ENCODE measurements around the gene RNASE13. TPM values are rescaled to one million over a fixed set of nuclear protein-coding genes. Genes with fewer than 3 reads are reported as not detected.

RNASE13 gene
- total RNA-seq, 1 experiment from 2014 or later: not detected

DNA sequence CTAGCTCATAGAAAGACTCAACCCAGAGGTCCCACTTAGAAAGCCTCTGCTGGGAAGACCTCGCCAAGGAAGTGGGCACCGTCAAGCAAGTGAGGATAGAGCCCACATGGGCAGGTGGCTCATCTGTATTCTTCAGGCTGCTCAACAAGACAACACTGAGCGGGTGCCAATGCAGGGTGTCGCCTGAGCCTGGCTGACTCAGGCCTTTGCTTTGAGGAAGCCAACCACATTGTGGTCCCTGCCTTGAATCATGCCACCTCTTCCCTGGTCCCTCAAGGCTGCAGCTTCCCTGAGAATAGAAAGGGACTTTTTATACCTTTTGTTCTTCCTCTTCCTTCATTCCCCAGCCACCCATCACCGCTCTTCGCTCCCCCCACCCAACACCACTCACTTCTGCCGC, 2.1 kb upstream of the RNASE13 start:
- Histone ChIP-seq H3K36me3 (ENCODE audit: low read depth) (no peaks in the 10 kb centered on the region), H3K9me2 (ENCODE audit: insufficient read depth) (no peaks in the 10 kb centered on the region), H3K79me2 (ENCODE audit: low read depth) (no peaks in the 10 kb centered on the region), H3K4me1 (replicated peaks; ENCODE audit: insufficient read depth) (no peaks in the 10 kb centered on the region), H3K27me3 (ENCODE audit: insufficient read depth, low read depth) (no peaks in the 10 kb centered on the region; the same call in 1 of the 2 replicates), H2AFZ (no peak overlapping the region), H3F3A (ENCODE audit: insufficient read depth, low read depth) (no peaks in the 10 kb centered on the region), H3K4me3 (no peak overlapping the region), H3K4me2 (no peak overlapping the region), H4K20me1 (ENCODE audit: insufficient read depth) (no peaks in the 10 kb centered on the region), H3K27ac (no peak overlapping the region), H3K9me3 (ENCODE audit: insufficient read depth, low read depth) (no peaks in the 10 kb centered on the region)
- BruUV-seq (replicated peaks): no TSS peak
- POLR2A ChIA-PET (ENCODE audit: unreplicated experiment): interaction anchor here (0.5 kb wide), 1 partner anchor 62 kb away, joined by 8 read pairs; no protein-coding TSS in a partner anchor
- intact Hi-C loops (cut with micrococcal nuclease; ENCODE audit: unreplicated experiment): no loop called here
- peak; percentile 22 to 61 for DNase-seq
- CTCF ChIA-PET: interaction anchor here (1.3 kb wide), 1 partner anchor 22 kb away, joined by 4 read pairs; no protein-coding TSS in a partner anchor
- TF ChIP-seq CTCF (conservative IDR thresholded peaks at IDR 0.05) (no peak), EZH2 (IDR thresholded peaks at IDR 0.05; ENCODE audit: low read depth) (no peak)

- CTCF ChIA-PET: no interaction called here
These were observed 1.4 kb downstream of the RNASE13 start for GRCh38 chr14:21033133-21033698.

DNA sequence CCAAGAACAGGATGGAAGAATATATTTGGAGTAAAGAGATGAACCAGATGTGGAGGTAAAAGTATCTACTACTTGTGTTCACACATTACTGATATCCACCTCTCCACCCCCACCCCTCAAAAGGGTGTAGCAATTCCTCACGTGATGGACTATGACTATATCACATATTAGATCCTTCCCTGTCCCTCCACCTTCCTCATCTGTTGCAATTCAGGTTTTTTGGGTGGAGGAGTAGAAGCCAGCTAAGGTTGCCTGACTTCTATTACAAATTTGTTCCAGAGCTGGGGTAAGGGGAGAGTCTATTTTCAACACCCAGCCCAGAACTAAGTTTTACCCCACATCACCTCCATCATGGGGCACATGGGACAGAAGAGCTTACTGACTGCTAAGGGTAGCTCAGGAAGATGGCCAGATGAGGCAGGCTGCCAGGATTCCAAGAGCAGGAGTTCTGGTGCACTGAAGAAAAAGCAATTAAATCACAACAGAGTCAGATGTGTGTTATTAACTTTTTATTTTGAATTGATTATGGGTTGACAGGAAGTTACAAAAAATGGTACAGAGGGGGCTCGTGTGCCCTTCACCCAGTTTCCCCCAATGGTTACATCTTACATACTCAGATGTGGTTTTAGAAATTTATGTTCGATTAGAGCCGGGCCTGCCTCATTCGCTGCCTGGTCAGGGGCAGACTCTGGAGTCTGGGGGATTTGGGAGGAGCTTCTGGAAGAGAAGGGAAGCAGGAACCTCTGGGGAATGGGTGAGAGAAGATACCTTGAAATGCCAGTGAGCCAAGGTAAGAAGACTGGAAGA, 2.1 kb downstream of the RNASE13 start:
- intact Hi-C loops (cut with micrococcal nuclease; ENCODE audit: unreplicated experiment): no loop called here
- Histone ChIP-seq H3F3A (ENCODE audit: insufficient read depth, low read depth) (no peaks in the 10 kb centered on the region), H2AFZ (no peak overlapping the region), H3K4me3 (no peak overlapping the region), H3K4me2 (no peak overlapping the region), H3K27me3 (ENCODE audit: insufficient read depth, low read depth) (no peaks in the 10 kb centered on the region; the same call in 1 of the 2 replicates), H3K79me2 (ENCODE audit: low read depth) (no peaks in the 10 kb centered on the region), H4K20me1 (ENCODE audit: insufficient read depth) (no peaks in the 10 kb centered on the region), H3K4me1 (replicated peaks; ENCODE audit: insufficient read depth) (no peaks in the 10 kb centered on the region), H3K9me3 (ENCODE audit: insufficient read depth, low read depth) (no peaks in the 10 kb centered on the region), H3K27ac (no peak overlapping the region), H3K9me2 (ENCODE audit: insufficient read depth) (no peaks in the 10 kb centered on the region), H3K36me3 (ENCODE audit: low read depth) (no peaks in the 10 kb centered on the region)
- no TSS peak for BruUV-seq (replicated peaks)
- no peak for TF ChIP-seq EZH2 (IDR thresholded peaks at IDR 0.05; ENCODE audit: low read depth)
- no peak for TF ChIP-seq CTCF (conservative IDR thresholded peaks at IDR 0.05)
- ChIA-PET POLR2A (ENCODE audit: unreplicated experiment) (interaction anchor here (0.6 kb wide), 1 partner anchor 18 kb away, joined by 6 read pairs; no protein-coding TSS in a partner anchor), CTCF (no interaction called here)
- DNase-seq: no peak

More at GRCh38 chr14:21033133-21033698, 1.4 kb downstream of the RNASE13 start:
- TF ChIP-seq EZH2 (IDR thresholded peaks at IDR 0.05; ENCODE audit: low read depth) (no peak), CTCF (conservative IDR thresholded peaks at IDR 0.05) (no peak)
- Histone ChIP-seq H3K4me1 (replicated peaks; ENCODE audit: insufficient read depth) (no peaks in the 10 kb centered on the region), H3F3A (ENCODE audit: insufficient read depth, low read depth) (no peaks in the 10 kb centered on the region), H3K9me2 (ENCODE audit: insufficient read depth) (no peaks in the 10 kb centered on the region), H4K20me1 (ENCODE audit: insufficient read depth) (no peaks in the 10 kb centered on the region), H3K4me2 (no peak overlapping the region), H3K27me3 (ENCODE audit: insufficient read depth, low read depth) (no peaks in the 10 kb centered on the region; the same call in 1 of the 2 replicates), H3K27ac (no peak overlapping the region), H3K79me2 (ENCODE audit: low read depth) (no peaks in the 10 kb centered on the region), H2AFZ (no peak overlapping the region), H3K4me3 (no peak overlapping the region), H3K9me3 (ENCODE audit: insufficient read depth, low read depth) (no peaks in the 10 kb centered on the region), H3K36me3 (ENCODE audit: low read depth) (no peaks in the 10 kb centered on the region)
- DNase-seq: no peak
- intact Hi-C loops (cut with micrococcal nuclease; ENCODE audit: unreplicated experiment): no loop called here
- POLR2A ChIA-PET (ENCODE audit: unreplicated experiment): no interaction called here
- no TSS peak for BruUV-seq (replicated peaks)

All from PC-9 (cell line).